K562 (cell line): ENCODE measurements around the gene KCNA10. TPM values are rescaled to one million over a fixed set of nuclear protein-coding genes. Genes with fewer than 3 reads are reported as not detected.

ENCODE experiments used
- ATAC-seq: fragments of 200-7000 bp; cut with Tn5 transposase; 3 replicates; pipeline ENCODE4 v1.9.1; 2020; ENCODE audit warnings: moderate library complexity
- BruUV-seq: library from RNA; stranded (reverse); fragments of 400-500 nt; replicated peaks from 2 replicates; lab custom pipeline; 2021; lab: Mats Ljungman, UMichigan
- CTCF ChIA-PET: fragments of 300-600 bp; formaldehyde crosslinking; extraction: SDS; loops from one replicate; lab custom pipeline; 2021; ENCODE audit warnings: low intra/inter-chr PET ratio; lab: Yijun Ruan, JAX
- POLR2A ChIA-PET: fragments of 300-600, 350-650 bp; sonication (Branson Sonifier 250); formaldehyde crosslinking; extraction: SDS; loops from one replicate; lab custom pipeline; 2021; ENCODE audit warnings: antibody characterized with exemption, inconsistent platforms; lab: Yijun Ruan, JAX
- DNase-seq, 4 experiments: peaks; one replicate each; pipeline versions ENCODE4 v3.0.0 to v3.0.0-alpha.2; 2011 to 2018; ENCODE audit warnings: low spot score in 3 of 4, mixed read lengths in 3 of 4; ENCODE audit errors: extremely low read depth in 1 of 4
- FAIRE-seq: peaks from 2 replicates; lab custom pipeline; 2011; peaks lifted over from hg19 to GRCh38; lab: Jason Lieb, UNC
- H2AFZ ChIP-seq: 2 replicates; pipeline ENCODE4 v1.6.0; 2011; ENCODE audit warnings: low read depth, low read length, control low read depth, inconsistent platforms
- H3K27ac ChIP-seq: fragments of 200-600 bp; 3 replicates; pipeline ENCODE4 v1.8.0; 2011; ENCODE audit warnings: low read depth, mild to moderate bottlenecking, control low read depth, inconsistent platforms, low read length, moderate library complexity, mixed read lengths; ENCODE audit errors: extremely low read depth
- H3K27me3 ChIP-seq, 2 experiments: fragments of 300-600 bp in 1 of 2; 2 replicates in 1 of 2; 3 replicates in 1 of 2; pipeline versions ENCODE4 v1.6.0 to v1.8.0; 2011; ENCODE audit warnings: inconsistent platforms in 2 of 2, low read length in 2 of 2, mild to moderate bottlenecking in 1 of 2, mixed read lengths in 1 of 2, moderate library complexity in 1 of 2; ENCODE audit not compliant: control insufficient read depth in 2 of 2, insufficient read depth in 2 of 2
- H3K36me3 ChIP-seq: fragments of 300-600 bp; 3 replicates; pipeline ENCODE4 v1.8.0; 2011; ENCODE audit warnings: mild to moderate bottlenecking, low read length, inconsistent platforms; ENCODE audit not compliant: control insufficient read depth, insufficient read depth
- H3K4me1 ChIP-seq, 2 experiments: fragments of 200-600 bp in 1 of 2; replicated peaks in 1 of 2; 2 replicates in 1 of 2; 3 replicates in 1 of 2; pipeline versions ENCODE4 v1.5.1 to v1.8.0; 2011; ENCODE audit warnings: inconsistent platforms in 2 of 2, low read length in 2 of 2, mild to moderate bottlenecking in 1 of 2, mixed read lengths in 1 of 2, moderate library complexity in 1 of 2; ENCODE audit not compliant: control insufficient read depth in 2 of 2, insufficient read depth in 2 of 2
- H3K4me2 ChIP-seq: 2 replicates; pipeline ENCODE4 v1.6.1; 2011; ENCODE audit warnings: low read length, control low read depth, inconsistent platforms, mixed read lengths; ENCODE audit not compliant: insufficient read depth
- H3K4me3 ChIP-seq: fragments of 200-600 bp; sonication (generic), shearing (Covaris generic); 2 replicates; pipeline ENCODE4 v1.5.1; 2016; ENCODE audit warnings: control low read depth, inconsistent platforms
- H3K79me2 ChIP-seq: fragments of 200-600 bp; 3 replicates; pipeline ENCODE4 v1.8.0; 2011; ENCODE audit warnings: low read length, inconsistent platforms; ENCODE audit not compliant: control insufficient read depth, insufficient read depth
- H3K9ac ChIP-seq, 2 experiments: 2 replicates each; pipeline versions ENCODE4 v1.6.0 to v1.6.1; 2011; ENCODE audit warnings: low read depth in 2 of 2, low read length in 2 of 2, control low read depth in 1 of 2, inconsistent platforms in 1 of 2, mild to moderate bottlenecking in 1 of 2, mixed read lengths in 1 of 2; ENCODE audit not compliant: insufficient read depth in 1 of 2
- H3K9me1 ChIP-seq: one replicate; pipeline ENCODE4 v1.6.0; 2011; ENCODE audit warnings: inconsistent platforms, mild to moderate bottlenecking, low read length, moderate library complexity; ENCODE audit not compliant: control insufficient read depth, insufficient read depth
- H3K9me3 ChIP-seq: replicated peaks from 2 replicates; pipeline ENCODE4 v1.5.1; 2011; ENCODE audit warnings: low read depth, low read length, inconsistent platforms; ENCODE audit not compliant: control insufficient read depth, insufficient read depth
- H4K20me1 ChIP-seq: replicated peaks from 2 replicates; pipeline ENCODE4 v1.6.1; 2011; ENCODE audit warnings: low read length, inconsistent platforms, mixed read lengths; ENCODE audit not compliant: control insufficient read depth, insufficient read depth
- CEBPB ChIP-seq: fragments of 450-650 bp; IDR thresholded peaks from 2 replicates; pipeline ENCODE4 v1.6.1; 2016; ENCODE audit warnings: missing genetic modification characterization, missing compliant biosample characterization
- FOXK1 ChIP-seq: sonication (generic); formaldehyde crosslinking; IDR thresholded peaks from 2 replicates; pipeline ENCODE4 v1.8.0; 2022; ENCODE audit warnings: missing genetic modification reagents, mild to moderate bottlenecking, borderline replicate concordance
- MNT ChIP-seq, 2 experiments: fragments of 450-650 bp; conservative IDR thresholded peaks; 2 replicates each; pipeline ENCODE4 v1.6.1; 2017; ENCODE audit warnings: mild to moderate bottlenecking in 2 of 2, moderate library complexity in 2 of 2
- MTA3 ChIP-seq: fragments of 450-650 bp; formaldehyde crosslinking; IDR thresholded peaks from 2 replicates; pipeline ENCODE4 v1.6.1; 2017; ENCODE audit warnings: mild to moderate bottlenecking, borderline replicate concordance
- MYNN ChIP-seq, 2 experiments: sonication (generic); formaldehyde crosslinking in 1 of 2; IDR thresholded peaks; 2 replicates each; pipeline versions ENCODE4 v1.5.0 to v1.6.1; 2016 to 2020; ENCODE audit warnings: antibody characterized with exemption in 1 of 2, missing genetic modification reagents in 1 of 2
- PRMT5 ChIP-seq: sonication (generic); formaldehyde crosslinking; IDR thresholded peaks from 2 replicates; pipeline ENCODE4 v1.5.0; 2020; ENCODE audit warnings: missing genetic modification reagents
- PRPF4 ChIP-seq: fragments of 200-400 bp; formaldehyde crosslinking; IDR thresholded peaks from one replicate; pipeline ENCODE4 v1.6.1; 2017; ENCODE audit warnings: low read length, low read depth, mild to moderate bottlenecking; ENCODE audit not compliant: insufficient read depth, poor library complexity, severe bottlenecking
- THAP7 ChIP-seq: fragments of 250-450 bp; sonication (Bioruptor Pico); IDR thresholded peaks from 2 replicates; pipeline ENCODE4 v1.5.0; 2021
- ZNF121 ChIP-seq: sonication (generic); formaldehyde crosslinking; conservative IDR thresholded peaks from 2 replicates; pipeline ENCODE4 v1.8.0; 2022; ENCODE audit warnings: missing genetic modification reagents
- ZNF668 ChIP-seq: fragments of 250-450 bp; sonication (Bioruptor Pico); IDR thresholded peaks from 2 replicates; pipeline ENCODE4 v1.8.0; 2022; ENCODE audit warnings: mild to moderate bottlenecking, inconsistent platforms
- WGBS: fragments of 100-300 bp; shearing (Covaris generic); methylation state at CpG from one replicate; pipeline ENCODE4 v1.1.6; 2016; ENCODE audit warnings: low coverage, mixed read lengths; ENCODE audit not compliant: insufficient coverage; ENCODE audit errors: missing lambda C conversion rate; 5-methylcytosine and 5-hydroxymethylcytosine counted together
- in situ Hi-C: fragments of 300-500 bp; cut with MboI; formaldehyde crosslinking; loops from 4 replicates; pipeline ENCODE4 v1.15.0; 2018; ENCODE audit warnings: inconsistent platforms, mixed read lengths
- intact Hi-C: fragments of 100-400 bp; cut with micrococcal nuclease; formaldehyde crosslinking; loops from 2 replicates; pipeline ENCODE4 v1.14.2; 2022
- polyA plus RNA-seq, 8 experiments: library from polyadenylated mRNA; depleted of rRNA in 4 of 8; stranded (reverse) in 5 of 8; unstranded in 3 of 8; fragments of >200 nt; fragmentation: Nextera tagmentation in 2 of 8; fragmentation: Illumina TruSeq in 1 of 8; extraction: Ambion mirVana in 2 of 8; extraction: Trizol in 1 of 8; gene quantifications; 2 replicates each; pipeline versions ENCODE4 v1.2.1 to v1.2.3, GENCODE V29; 2011 to 2014; ENCODE audit warnings: inconsistent platforms in 1 of 8, missing spikeins in 1 of 8
- total RNA-seq, 7 experiments: library from RNA; depleted of rRNA in 6 of 7; stranded (reverse); fragments of >200 nt in 6 of 7; fragmentation: Illumina TruSeq in 2 of 7; extraction: Trizol in 2 of 7; gene quantifications; 2 replicates each; pipeline versions ENCODE4 v1.2.1 to v1.2.3, GENCODE V29; 2011 to 2021; ENCODE audit warnings: low replicate concordance in 1 of 7

Gene KCNA10
- total and polyA plus RNA-seq, 9 of the 15 experiments (the other 6 are each of a cell fraction or from before 2014, with no cell fraction given): not detected

- Histone ChIP-seq H3K9ac (no peak overlapping the region), H3K4me1 (peaks cover 0 to 12% of the 10 kb centered on the region in 2 experiments; a peak in 2 of 5 replicates), H3K9me1 (no peaks in the 10 kb centered on the region), H3K27me3 (peaks cover 10 to 44% of the 10 kb centered on the region in 2 experiments; a peak in 3 of 5 replicates), H2AFZ (no peak overlapping the region), H3K4me3 (no peak overlapping the region), H4K20me1 (peaks cover 14% of the 10 kb centered on the region; the same call in 1 of the 2 replicates), H3K9me3 (no peaks in the 10 kb centered on the region), H3K79me2 (no peaks in the 10 kb centered on the region), H3K36me3 (no peaks in the 10 kb centered on the region), H3K27ac (no peak overlapping the region), H3K4me2 (no peak overlapping the region)
- FAIRE-seq (no peak), ATAC-seq (no peak), DNase-seq (no peak)
- ChIA-PET POLR2A (interaction anchor here (0.7 kb wide), 1 partner anchor 29 kb away, joined by 3 read pairs; no protein-coding TSS in a partner anchor), CTCF (no interaction called here)
- TF ChIP-seq MTA3 (no peak), MNT (conservative IDR thresholded peaks at IDR 0.05) (no peak), ZNF121 (peak; percentile 39), ZNF668 (CRISPR knock-in tag) (no peak), CEBPB (peak; percentile 40; the same call in 1 of the 2 replicates), FOXK1 (CRISPR knock-in tag) (no peak), PRPF4 (no peak), THAP7 (CRISPR knock-in tag) (no peak), PRMT5 (CRISPR knock-in tag) (no peak), MYNN (IDR thresholded peaks at IDR 0.05) (no peak), MYNN (CRISPR knock-in tag; IDR thresholded peaks at IDR 0.05) (no peak)
- 5% methylated on average over 5 of the region's 5 CpGs for WGBS
- intact Hi-C loops (no loop called here), in situ Hi-C loops (no loop called here)
- BruUV-seq: no TSS peak
These were observed 25.8 kb downstream of the KCNA10 start for GRCh38 chr1:110493059-110493699.
